Right hindlimb (tissue), 1 donor: Measurements from ENCODE around the gene CPEB4.

Experiments
- DNase-seq: peaks from one replicate; pipeline ENCODE4 v3.0.0-alpha.2; 2018

Gene CPEB4

DNA sequence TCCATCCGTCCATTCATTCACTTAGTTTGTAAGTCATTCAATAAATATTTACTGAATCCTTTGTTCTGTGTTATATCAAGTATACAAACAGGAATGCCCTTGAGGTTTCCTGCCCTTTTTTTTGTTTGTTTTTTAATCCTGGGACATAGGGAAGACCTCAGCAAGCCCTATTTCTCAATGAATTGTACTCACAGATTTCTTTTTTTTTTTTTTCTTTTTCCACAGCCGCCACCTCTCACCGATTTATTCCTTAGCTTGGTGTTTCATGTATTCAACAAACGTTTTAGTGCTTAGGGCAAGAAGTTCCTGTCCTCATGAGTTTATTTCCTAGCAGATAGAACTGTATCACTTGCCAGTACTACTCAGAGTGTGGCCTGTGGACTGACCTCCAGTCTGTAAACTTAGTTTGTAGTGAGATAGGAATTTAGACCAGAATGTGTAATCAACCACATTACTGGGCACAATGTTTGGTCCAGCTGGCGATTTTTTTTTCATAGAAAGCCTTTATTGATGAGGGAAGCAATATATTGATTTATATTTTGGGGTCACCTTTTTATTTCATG is 65.5 kb downstream of the CPEB4 start:
- no peak for DNase-seq

DNA sequence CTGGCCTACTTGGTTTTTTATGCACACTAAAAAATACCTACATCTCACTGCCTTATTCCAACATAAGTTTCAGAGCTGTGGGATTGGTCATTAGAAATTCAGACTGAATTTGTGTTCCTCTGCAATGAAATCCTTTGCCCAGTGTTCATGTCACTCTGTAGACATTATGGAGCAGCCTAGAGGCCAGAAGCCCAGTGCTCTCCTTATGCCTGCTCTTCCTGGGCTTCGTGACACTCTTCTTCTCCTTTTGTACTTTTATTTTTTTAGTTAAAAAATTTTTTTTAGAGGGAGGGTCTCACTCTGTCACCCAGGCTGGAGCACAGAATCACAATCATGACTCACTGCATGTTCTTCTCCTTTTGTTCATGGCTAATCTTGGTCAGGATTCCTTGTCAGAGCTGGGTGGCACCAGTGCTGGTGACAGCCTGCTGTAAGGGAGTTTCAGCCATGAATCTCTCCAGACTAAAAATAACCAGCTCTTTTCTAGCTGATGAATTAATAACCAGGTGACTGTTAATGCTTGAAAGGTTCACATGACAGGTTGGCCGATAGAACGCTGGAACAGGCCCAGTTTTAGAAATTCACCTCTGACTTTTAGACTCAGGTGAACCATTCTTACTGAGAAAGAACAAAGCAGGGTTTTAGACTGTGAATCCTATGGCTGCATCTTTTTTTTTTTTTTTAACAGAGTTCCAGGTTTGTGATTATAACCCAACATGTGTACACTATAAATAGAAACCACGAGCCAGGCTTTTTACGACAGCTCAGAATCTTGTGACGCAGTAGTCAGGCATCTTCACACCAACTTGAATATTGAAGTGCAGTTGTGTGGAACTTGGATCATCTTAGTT is 66.7 kb downstream of the CPEB4 start:
- DNase-seq: no peak

DNA sequence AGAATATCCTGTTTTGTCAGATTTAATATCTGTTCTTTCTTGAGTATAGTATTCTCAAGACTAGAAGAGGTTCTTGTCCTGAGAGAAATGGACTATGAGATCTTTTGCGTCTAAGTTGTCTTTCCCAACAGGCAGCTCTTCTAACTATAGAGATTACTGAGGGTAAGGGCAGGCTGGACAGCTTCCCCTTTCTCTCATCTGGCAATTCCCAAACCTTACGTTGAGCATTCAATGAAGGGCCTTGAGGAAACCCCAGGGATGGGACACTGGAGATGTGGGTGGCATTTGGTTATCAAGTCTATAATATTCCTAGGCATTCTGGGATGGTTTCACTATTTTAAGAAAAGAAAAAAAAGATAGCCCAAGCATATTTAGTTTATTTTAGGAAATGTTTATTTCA is 72.8 kb downstream of the CPEB4 start:
- no peak for DNase-seq

DNA sequence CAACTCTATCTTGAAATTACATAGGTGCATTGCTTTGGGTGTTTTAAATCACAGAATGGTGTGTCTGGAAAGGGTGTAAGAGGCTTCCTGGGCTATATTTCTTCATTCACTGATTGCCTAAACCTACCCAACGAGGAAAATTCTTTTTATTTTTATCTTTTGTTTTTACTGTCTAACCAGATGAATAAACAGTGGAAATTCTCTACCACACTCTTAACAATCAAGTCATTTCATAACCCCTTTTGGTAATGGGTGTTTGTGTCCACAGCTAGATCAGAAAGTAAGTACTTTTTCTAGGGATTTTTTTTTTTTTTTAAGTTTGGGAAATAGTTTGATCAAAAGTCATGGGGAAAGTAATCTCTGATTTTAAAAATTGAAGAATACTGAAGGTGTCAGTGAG is 73.3 kb downstream of the CPEB4 start:
- no peak for DNase-seq

DNA sequence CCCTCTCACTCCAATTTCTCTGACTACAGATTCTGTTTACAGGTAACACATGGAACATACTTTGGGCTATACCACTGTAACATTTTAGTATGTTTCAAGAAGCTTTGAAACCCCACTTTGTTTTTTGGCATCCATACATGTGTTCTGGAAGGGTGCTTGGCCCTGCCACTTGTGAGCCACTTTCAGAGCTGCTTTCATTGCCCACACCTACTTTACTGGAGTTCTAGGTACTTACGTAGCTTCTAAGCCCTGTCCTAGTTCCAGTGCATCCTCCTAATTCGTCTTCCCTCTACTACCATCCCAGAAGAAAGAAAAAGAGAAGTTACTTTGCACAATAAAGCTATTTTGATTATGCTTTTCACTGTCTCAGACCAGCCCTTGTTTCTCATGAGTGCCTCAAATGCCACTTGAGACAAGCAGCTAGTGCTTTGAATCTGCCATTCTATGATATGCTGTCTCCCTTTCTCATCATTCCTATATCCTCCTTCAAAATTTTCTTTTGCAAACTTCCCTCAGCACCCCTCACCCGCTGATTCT is 74.4 kb downstream of the CPEB4 start:
- DNase-seq: no peak

DNA sequence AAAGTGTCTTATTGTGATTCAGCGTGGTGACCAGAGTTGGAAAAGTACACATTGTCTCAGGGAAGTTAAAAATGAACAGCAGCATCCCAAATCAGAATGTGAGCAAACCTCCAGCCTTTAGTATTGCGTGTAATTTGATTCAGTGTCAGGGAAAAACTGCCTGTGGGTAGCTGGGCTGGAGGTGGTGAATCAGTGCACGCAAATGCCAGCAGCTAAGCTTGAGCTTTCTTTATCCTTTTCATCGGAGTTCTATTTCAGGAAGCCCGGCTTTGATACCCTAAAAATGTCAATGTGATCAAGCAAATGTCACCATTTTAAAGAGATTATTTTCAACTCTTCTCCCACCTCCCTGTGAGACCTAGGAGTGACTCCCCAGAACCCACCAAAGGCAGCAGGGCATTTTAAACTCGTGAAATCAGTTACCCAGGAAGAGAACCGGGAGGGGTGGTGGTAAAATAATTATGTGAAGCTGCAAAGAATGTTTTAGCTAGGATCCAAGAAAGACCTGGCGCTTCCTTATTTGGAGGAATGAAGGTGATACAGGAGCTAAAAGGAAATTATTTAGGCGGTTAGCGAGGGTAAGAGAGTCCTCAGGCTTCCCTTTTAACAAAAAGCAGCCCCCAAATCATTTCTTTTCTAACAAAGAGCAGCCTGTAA is 75.2 kb downstream of the CPEB4 start:
- DNase-seq: no peak

DNA sequence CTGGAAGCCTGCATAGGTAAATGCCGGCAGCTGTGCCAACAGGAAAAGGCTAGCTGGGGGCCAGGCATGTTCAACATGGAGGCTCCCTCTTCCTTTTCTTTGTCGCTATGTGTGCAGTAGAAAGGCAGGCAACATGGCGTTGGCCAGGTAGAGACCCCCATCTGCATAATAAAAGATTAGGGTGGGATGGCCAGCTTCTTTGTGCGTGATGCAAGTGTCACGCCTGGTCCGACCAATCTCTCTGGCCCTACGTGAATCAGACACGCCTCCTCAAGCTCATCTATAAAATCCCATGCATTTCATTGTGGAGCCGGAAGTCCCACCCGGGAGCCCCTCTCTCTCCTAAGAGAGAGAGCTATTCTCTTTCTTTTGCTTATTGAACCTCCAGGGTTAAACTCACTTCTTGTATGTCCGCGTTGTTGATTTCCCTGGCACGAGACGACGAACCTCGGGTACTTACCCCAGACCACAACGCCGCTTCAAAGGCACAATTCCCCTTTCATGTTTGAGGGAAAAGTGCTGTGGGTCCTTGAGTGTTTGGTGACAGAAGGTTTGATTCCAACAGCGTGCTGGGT is 75.8 kb downstream of the CPEB4 start:
- no peak for DNase-seq

DNA sequence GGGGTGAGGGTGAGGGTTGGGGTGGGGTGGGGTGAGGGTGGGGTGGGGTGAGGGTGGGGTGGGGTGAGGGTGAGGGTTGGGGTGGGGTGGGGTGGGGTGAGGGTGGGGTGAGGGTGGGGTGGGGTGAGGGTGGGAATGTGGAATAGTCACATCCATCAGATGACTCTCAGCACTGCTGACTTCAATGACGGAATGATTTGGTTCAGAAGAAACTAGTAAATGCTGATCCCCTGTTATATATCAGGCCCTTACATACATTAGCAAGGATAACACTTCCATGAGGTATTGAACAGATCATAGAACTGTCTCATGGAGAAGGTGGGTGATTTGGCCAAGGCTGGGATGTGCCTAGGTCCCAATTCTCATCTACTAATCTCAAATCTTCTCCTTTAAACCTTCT is 76.4 kb downstream of the CPEB4 start:
- DNase-seq: no peak

DNA sequence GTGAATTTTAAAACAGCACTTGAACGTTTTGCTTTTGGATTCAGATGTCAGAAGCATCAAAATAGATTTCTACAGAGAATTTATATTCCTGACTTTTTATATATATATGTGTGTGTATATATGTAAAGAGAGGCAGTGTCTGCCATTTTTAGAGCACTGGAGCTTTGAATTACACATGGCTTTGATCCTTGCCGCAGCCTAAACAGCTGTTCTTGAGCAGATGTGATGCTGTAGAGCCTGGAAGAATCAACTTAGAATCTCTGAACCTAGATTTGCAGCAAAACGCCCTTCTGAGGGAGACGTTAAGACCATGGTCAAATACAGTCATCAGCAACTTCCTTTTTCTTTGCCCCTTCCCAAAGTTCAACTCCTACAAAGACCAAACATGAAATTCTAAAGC is 79.1 kb downstream of the CPEB4 start:
- DNase-seq: no peak

DNA sequence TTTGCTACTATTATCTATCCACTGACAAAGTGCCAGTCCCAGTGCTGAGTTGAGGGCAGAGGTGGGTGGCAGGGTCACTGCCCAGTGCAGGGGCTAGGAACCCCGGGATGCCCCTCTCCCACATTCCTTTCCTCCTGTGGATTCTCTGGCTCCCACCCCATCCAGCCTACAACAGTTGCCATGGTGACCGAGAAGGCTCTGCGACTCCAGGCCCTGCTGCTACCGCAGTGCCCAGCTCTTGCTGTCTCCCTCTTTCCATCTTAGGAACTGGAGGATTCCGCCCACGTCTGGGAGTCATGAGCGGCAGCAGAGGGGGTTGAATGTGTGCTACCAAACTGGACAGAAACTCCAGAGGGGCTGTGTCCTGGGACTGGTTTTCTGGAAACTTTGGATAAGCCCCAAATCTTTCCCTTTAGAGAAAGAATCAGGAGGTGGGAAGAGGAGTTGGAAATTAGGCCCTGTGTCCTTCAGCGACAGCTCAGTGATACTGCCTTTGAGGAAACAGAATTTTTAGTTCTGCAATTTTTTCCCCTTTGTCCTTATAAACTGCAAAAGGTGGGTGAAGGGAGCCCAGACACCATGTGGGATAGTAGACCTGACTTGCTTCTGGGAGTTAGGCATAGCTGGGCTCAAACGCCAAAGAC is 80.1 kb downstream of the CPEB4 start:
- DNase-seq: no peak

DNA sequence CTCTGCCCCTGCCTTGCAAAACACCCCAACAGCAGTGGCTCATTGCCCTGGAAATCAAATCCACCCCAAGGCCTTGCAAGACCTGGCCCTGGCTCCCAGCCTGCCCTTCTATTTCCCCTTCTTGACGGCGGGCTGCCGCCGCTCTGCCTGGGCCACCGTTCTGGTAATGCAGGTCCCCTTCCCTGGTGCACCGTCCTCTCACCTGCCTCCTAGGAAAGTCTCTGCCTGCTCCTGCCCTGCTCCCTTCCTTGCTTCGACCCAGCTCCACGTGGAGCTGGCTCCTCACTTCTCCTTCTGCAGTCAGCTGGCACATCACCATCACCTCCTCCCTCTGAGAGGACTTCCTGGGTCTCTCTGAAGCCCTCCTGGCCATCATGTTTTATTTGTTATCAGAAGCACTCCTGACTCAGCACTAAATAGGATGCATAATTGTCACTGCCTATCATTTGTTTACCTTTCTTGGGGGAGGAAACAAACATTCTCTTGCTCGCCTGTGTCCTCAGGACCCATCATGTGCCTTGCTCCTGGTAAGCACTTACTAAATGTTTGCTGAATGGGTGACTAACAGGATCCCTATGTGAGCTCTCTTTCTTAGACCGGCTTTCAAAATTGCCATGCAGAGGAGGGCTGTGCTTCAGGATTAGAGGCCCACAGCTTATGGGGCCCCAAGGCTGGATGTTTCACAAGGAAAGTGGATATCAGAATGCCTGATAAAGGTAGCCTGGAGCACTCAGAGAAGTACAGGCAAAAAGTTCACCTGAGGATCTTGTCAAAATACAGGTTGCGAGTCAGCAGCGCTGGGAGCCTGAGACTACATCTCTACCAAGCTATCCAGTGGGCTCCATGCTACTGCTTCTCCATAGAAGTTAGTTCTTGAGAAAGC is 81.3 kb downstream of the CPEB4 start:
- no peak for DNase-seq

DNA sequence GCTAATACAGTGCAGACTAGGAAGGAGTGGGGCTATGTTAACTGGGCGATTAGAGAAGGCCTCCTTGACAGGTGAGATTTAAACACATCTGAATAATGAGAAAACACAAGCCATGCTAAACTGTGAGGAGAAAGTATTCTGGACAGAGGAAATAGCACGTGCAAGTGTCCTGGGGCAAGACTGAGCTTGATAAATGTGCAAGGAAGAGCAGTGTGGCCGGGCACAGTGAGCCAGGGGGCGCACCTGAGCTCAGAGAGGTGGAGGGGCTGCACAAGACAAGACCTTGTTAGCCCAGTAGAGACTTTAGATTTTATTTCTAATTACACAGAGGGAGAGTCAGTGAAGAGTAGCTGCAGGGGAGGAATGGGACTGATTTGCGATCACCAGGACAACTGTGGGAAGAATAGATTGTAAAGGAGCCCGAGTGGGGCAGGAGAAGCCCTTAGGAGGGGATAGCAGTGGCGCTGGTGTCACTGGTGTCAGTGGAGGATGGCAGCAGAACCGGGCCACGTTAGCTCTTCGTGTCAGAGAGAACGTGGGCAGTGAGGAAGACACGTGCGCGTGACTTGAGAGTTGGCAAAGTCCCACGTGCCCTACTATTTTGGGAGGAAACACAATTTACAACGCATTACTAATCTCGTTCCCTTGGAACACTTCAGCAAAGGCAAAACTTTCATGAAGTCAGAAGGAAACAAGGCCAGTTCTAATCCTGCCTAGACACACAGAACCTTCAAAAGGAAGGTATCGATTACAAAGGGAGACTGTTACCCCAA is 82.9 kb downstream of the CPEB4 start:
- no peak for DNase-seq

DNA sequence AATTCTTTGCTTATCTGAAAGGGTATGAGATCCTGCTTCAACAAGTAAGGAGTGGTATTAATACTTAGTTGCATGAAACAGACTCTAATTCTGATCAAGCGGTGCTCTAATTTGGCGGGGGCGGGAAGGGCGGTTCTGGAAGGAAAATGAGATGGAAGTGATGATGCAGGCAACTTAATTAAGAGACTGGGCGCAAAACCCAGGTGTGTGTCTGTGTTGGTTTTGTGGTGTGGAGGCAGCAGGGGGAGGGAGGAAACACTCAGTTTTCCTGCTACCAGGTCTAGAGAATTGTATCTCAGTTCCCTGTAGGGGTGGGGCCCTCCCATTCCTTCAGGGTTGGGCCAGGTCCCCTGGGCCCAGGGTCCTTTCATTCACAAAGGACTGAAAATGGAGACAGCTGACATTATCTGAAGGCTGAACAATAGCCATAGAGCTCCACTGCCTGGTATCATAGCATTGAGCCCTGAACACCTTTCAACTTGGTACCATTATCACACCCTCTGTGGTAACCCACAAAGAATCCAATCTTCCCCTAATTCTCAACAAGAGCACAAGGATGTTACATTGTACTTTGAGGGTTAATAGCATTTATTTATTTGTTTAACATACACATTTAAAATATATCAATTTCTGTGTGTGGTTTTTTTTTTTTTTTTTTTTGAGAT is 83.7 kb downstream of the CPEB4 start:
- DNase-seq: no peak

DNA sequence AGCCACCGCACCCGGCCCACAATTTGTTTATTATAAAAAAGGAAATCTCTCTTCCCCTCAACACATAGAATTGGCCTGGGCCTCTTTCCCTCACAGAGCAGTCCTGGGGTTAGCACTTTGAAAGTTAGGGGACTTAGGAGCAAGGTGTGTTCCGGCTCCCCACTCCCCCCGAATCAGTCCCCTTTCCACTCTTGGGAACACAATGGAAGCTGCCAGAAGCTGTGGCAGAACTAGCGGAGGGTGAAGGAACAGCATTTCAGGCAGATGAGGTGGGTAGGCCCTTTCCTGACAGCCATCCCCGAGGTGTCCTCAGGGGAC is 84.4 kb downstream of the CPEB4 start:
- DNase-seq: no peak

DNA sequence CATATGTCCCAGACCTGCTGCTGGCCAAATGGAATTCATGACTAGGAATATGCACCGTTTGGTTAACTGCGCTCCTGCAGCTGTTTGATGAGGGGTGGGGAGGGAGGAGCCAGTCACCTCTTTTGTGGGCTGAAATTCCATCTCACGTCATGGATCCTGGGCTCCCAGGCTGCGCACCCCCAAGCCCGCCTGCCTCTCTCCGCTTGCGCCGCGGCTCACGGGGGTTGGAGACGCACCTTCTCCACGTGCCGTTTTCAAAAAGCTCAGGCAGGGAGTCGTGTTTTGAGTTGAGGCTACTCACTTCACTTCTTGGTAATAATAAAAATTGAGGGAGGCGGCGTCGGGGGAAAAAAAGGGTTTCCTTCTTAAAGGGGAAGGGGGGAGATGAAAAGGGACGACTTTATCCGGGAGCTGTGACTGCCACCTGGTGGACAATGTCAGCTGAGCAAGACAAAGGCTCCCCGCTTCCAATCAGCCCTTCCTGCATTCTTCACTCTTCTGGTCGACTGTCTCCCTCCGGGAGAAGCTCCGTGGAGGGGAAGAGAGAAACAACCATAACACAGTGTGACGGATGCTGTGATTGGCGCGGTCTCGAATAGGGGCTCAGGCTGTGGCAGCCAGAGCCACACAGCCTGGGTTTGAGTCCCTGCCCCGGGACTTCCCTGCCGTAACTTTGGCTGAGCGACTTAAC is 84.9 kb downstream of the CPEB4 start:
- DNase-seq: peak; percentile 88

DNA sequence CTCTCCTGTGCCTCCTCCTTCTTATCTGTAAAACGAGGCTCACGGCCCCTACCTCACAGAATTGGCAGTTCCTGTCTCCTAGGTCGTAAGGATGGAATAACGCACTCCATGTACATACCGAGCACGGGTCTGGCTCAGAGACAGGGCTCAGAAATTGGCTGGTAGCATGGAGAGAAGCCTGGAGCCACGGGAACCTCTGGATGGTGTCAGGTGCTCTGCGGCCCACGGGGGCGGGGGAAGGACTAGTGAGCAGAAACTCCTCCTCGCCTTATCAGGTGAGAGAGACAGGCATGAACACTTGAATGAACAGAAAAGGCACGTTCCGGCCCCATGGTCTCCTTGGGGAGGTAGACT is 85.4 kb downstream of the CPEB4 start:
- DNase-seq: no peak

DNA sequence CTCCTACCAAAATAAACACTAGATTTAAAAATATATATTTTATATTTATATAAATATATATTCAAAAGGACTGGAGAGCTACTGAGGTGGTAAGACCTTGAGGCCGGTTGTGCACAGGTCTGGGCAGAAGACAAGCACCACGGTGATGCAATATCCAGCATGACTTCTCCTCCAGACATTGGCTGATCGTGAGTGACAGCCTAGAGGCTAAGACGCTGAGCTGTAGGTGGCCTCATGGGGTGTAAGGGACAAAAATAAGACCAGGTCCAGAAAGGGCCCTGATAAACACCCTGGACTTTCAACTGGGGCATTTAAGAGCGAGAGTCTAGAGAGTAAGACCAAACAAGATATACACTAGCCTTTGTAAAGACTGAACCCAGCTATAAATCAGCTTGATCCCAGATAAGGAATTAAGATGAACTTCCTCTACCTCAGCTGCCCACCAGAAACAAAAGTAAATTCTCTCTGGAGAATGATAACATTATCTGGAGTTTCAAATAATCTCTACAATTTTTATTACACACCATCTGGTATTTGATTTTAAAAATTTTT is 86.6 kb downstream of the CPEB4 start:
- no peak for DNase-seq

DNA sequence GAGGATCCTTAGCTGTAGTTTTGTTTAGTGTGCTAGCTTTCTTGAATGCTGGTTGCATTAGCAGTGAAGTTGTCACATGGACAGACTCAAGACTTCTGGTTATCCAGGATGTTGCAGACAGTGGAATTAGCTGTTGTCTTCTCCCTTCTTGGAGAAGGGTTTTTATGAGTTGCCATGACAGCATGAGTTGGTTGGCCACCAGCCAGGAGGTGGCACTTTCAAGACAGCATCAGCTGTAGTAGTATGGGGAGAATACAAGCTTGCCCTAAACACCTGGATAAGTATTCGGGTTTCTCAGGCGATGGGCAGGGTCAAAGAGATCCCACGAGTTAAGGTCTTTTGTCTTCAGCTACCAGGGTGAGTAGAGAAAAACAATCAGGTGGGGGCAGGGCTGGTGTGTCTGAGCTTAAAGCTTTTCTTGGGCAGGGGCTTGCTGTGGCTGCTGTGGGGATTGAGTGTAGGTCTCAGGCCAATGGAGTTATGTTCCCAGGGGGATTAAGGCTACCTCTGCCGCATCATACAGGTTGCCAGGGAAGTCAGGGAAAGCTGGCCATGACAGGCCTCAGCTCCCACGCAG is 93.1 kb downstream of the CPEB4 start:
- DNase-seq: no peak

DNA sequence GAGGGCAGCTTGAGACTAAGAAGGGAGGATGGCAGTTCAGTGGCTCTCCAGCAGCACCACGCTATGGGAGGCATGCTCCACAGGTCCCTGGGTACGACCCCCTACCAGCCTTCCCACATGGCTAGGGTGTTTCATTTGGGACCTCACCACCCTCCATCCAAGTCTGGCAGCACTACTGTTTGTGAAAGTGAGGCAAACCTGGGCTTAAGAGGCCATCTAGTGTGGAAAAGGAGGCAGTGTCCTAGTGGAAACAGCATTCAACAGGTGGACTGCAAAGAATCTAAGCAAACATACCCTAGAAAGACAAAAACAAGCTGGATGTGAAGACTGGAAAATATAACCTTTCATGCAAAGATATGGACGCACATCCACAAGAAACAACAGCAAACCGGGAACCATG is 96.1 kb downstream of the CPEB4 start:
- no peak for DNase-seq
